HepG2 (cell line): ENCODE measurements around the gene DOK4. TPM values are rescaled to one million over a fixed set of nuclear protein-coding genes. Genes with fewer than 3 reads are reported as not detected.

Experiments
- ATAC-seq: fragments of 200-7000 bp; cut with Tn5 transposase; 3 replicates; pipeline ENCODE4 v1.9.1; 2020; ENCODE audit warnings: mild to moderate bottlenecking, moderate library complexity
- BruUV-seq: library from RNA; stranded (reverse); fragments of 400-500 nt; replicated peaks from 2 replicates; lab custom pipeline; 2021; lab: Mats Ljungman, UMichigan
- CTCF ChIA-PET: fragments of 300-600 bp; formaldehyde crosslinking; extraction: SDS; loops from one replicate; lab custom pipeline; 2021; ENCODE audit warnings: low total read pairs, inconsistent platforms, low intra/inter-chr PET ratio; lab: Yijun Ruan, JAX
- POLR2A ChIA-PET: fragments of 350-600 bp; sonication (Branson Sonifier 250); formaldehyde crosslinking; loops from one replicate; lab custom pipeline; 2020; ENCODE audit warnings: antibody characterized with exemption, inconsistent platforms; lab: Yijun Ruan, JAX
- DNase-seq: peaks from one replicate; pipeline ENCODE4 v3.0.0-alpha.2; 2015; ENCODE audit warnings: low spot score
- FAIRE-seq: peaks from 3 replicates; lab custom pipeline; 2011; peaks lifted over from hg19 to GRCh38; lab: Jason Lieb, UNC
- H2AFZ ChIP-seq: one replicate; pipeline ENCODE4 v1.6.1; 2011; ENCODE audit warnings: low read length, inconsistent platforms
- H3K27ac ChIP-seq: fragments of 300-600 bp; 3 replicates; pipeline ENCODE4 v1.8.0; 2011; ENCODE audit warnings: mixed run types, mild to moderate bottlenecking, mixed read lengths, low read length, inconsistent platforms; ENCODE audit not compliant: insufficient read depth; ENCODE audit errors: extremely low read length
- H3K27me3 ChIP-seq, 2 experiments: fragments of 200-600 bp in 1 of 2; 2 replicates in 1 of 2; 3 replicates in 1 of 2; pipeline versions ENCODE4 v1.6.0 to v1.8.0; 2011; ENCODE audit warnings: low read length in 2 of 2, mild to moderate bottlenecking in 2 of 2, moderate library complexity in 2 of 2, inconsistent platforms in 1 of 2; ENCODE audit not compliant: insufficient read depth in 2 of 2, control insufficient read depth in 1 of 2
- H3K36me3 ChIP-seq, 2 experiments: fragments of 200-600 bp in 1 of 2; replicated peaks in 1 of 2; 2 replicates in 1 of 2; 3 replicates in 1 of 2; pipeline versions ENCODE4 v1.5.1 to v1.8.0; 2011; ENCODE audit warnings: low read length in 2 of 2, inconsistent platforms in 1 of 2; ENCODE audit not compliant: insufficient read depth in 2 of 2, control insufficient read depth in 1 of 2
- H3K4me1 ChIP-seq: 2 replicates; pipeline ENCODE4 v1.5.1; 2012; ENCODE audit warnings: low read length, inconsistent platforms; ENCODE audit not compliant: insufficient read depth
- H3K4me2 ChIP-seq: 2 replicates; pipeline ENCODE4 v1.6.0; 2011; ENCODE audit warnings: low read depth, low read length, inconsistent platforms
- H3K4me3 ChIP-seq, 3 experiments: fragments of 200-600 bp in 1 of 3; sonication (generic), shearing (Covaris generic) in 1 of 3; replicated peaks in 1 of 3; 2 replicates each; pipeline ENCODE4 v1.5.1; 2011 to 2016; ENCODE audit warnings: low read length in 3 of 3, inconsistent platforms in 2 of 3, low read depth in 2 of 3, mild to moderate bottlenecking in 2 of 3, control low read depth in 1 of 3, mixed read lengths in 1 of 3; ENCODE audit not compliant: insufficient read depth in 1 of 3
- H3K79me2 ChIP-seq: one replicate; pipeline ENCODE4 v1.6.1; 2011; ENCODE audit warnings: low read length, inconsistent platforms; ENCODE audit not compliant: insufficient read depth
- H3K9ac ChIP-seq: 2 replicates; pipeline ENCODE4 v1.6.0; 2011; ENCODE audit warnings: mild to moderate bottlenecking, low read depth, low read length, inconsistent platforms; ENCODE audit not compliant: insufficient read depth
- H3K9me3 ChIP-seq: 2 replicates; pipeline ENCODE4 v1.5.1; 2012; ENCODE audit warnings: mild to moderate bottlenecking, low read length
- H4K20me1 ChIP-seq: 2 replicates; pipeline ENCODE4 v1.6.0; 2011; ENCODE audit warnings: inconsistent platforms, mild to moderate bottlenecking, low read length, moderate library complexity; ENCODE audit not compliant: insufficient read depth
- BHLHE40 ChIP-seq: IDR thresholded peaks from 2 replicates; pipeline ENCODE4 v1.6.1; 2011; ENCODE audit warnings: low read length, improper control_type of control experiment
- EP300 ChIP-seq, 3 experiments: sonication (generic) in 1 of 3; formaldehyde crosslinking in 1 of 3; IDR thresholded peaks; 2 replicates each; pipeline versions ENCODE4 v1.5.1 to v1.6.1; 2011 to 2020; ENCODE audit warnings: low read depth in 2 of 3, low read length in 2 of 3, borderline replicate concordance in 1 of 3, improper control_type of control experiment in 1 of 3, mild to moderate bottlenecking in 1 of 3, missing genetic modification reagents in 1 of 3, moderate library complexity in 1 of 3
- HDAC1 ChIP-seq: sonication (generic); formaldehyde crosslinking; IDR thresholded peaks from 2 replicates; pipeline ENCODE4 v1.5.1; 2020; ENCODE audit warnings: mild to moderate bottlenecking, missing genetic modification reagents
- HOXD1 ChIP-seq: sonication (generic); formaldehyde crosslinking; IDR thresholded peaks from 2 replicates; pipeline ENCODE4 v1.5.0; 2020; ENCODE audit warnings: missing genetic modification reagents
- KDM5B ChIP-seq: sonication (generic); formaldehyde crosslinking; IDR thresholded peaks from 2 replicates; pipeline ENCODE4 v1.4.0; 2020; ENCODE audit warnings: missing genetic modification reagents, mild to moderate bottlenecking, borderline replicate concordance
- NFKB2 ChIP-seq: sonication (generic); formaldehyde crosslinking; IDR thresholded peaks from 2 replicates; pipeline ENCODE4 v1.4.0; 2020; ENCODE audit warnings: missing genetic modification reagents, borderline replicate concordance
- PCBP1 ChIP-seq: fragments of 200-400 bp; formaldehyde crosslinking; IDR thresholded peaks from 2 replicates; pipeline ENCODE4 v1.6.1; 2017; ENCODE audit warnings: mild to moderate bottlenecking, low read depth, low read length, borderline replicate concordance
- PCBP2 ChIP-seq: fragments of 200-400 bp; formaldehyde crosslinking; optimal IDR thresholded peaks from 2 replicates; pipeline ENCODE3; 2018; ENCODE audit warnings: low read length, low read depth; ENCODE audit not compliant: poor library complexity, severe bottlenecking
- RBFOX2 ChIP-seq: fragments of 200-400 bp; formaldehyde crosslinking; IDR thresholded peaks from 2 replicates; pipeline ENCODE4 v1.6.1; 2017; ENCODE audit warnings: low read depth, mild to moderate bottlenecking, low read length
- SOX13 ChIP-seq, 3 experiments: fragments of 450-650 bp in 1 of 3; sonication (generic) in 1 of 3; formaldehyde crosslinking in 1 of 3; IDR thresholded peaks in 2 of 3; conservative IDR thresholded peaks in 1 of 3; 2 replicates each; pipeline versions ENCODE4 v1.5.0 to v1.6.1; 2016 to 2020; ENCODE audit warnings: antibody characterized with exemption in 1 of 3, mild to moderate bottlenecking in 1 of 3, missing compliant biosample characterization in 1 of 3, missing genetic modification reagents in 1 of 3, moderate library complexity in 1 of 3
- YEATS2 ChIP-seq: sonication (generic); formaldehyde crosslinking; IDR thresholded peaks from 2 replicates; pipeline ENCODE4 v1.4.0; 2020; ENCODE audit warnings: missing genetic modification reagents, borderline replicate concordance
- ZBTB38 ChIP-seq: sonication (generic); formaldehyde crosslinking; IDR thresholded peaks from 2 replicates; pipeline ENCODE4 v1.5.1; 2020; ENCODE audit warnings: mild to moderate bottlenecking, missing genetic modification reagents
- ZNF143 ChIP-seq: sonication (generic); formaldehyde crosslinking; IDR thresholded peaks from 2 replicates; pipeline ENCODE4 v1.4.0; 2020; ENCODE audit warnings: missing genetic modification reagents
- WGBS: methylation state at CpG from one replicate; pipeline ENCODE4 v1.1.6; 2017; ENCODE audit warnings: low lambda C conversion rate; 5-methylcytosine and 5-hydroxymethylcytosine counted together
- in situ Hi-C: cut with HindIII; loops from 2 replicates; pipeline ENCODE4 v1.10.0; 2017; ENCODE audit warnings: low pct_unique_long_range_greater_than_20kb; ENCODE audit not compliant: extremely low pct_ligation_motif_present
- intact Hi-C: fragments of 100-400 bp; cut with micrococcal nuclease; formaldehyde crosslinking; loops from one replicate; pipeline ENCODE4 v1.10.0; 2022; ENCODE audit not compliant: unreplicated experiment
- polyA plus RNA-seq, 8 experiments: library from polyadenylated mRNA; depleted of rRNA in 3 of 8; stranded (reverse) in 7 of 8; unstranded in 1 of 8; fragments of >200 nt; fragmentation: Illumina TruSeq in 4 of 8; extraction: Trizol in 4 of 8; gene quantifications; 2 replicates each; pipeline versions ENCODE4 v1.2.1 to v1.2.3, GENCODE V29; 2011 to 2016; ENCODE audit warnings: low read depth in 4 of 8, missing spikeins in 1 of 8, mixed read lengths in 1 of 8; ENCODE audit not compliant: insufficient read depth in 1 of 8
- total RNA-seq, 5 experiments: library from RNA; depleted of rRNA; stranded (reverse); fragments of >200 nt; fragmentation: Illumina TruSeq; extraction: Trizol; gene quantifications; 2 replicates each; pipeline ENCODE4 v1.2.3, GENCODE V29; 2016; ENCODE audit warnings: low read depth in 1 of 5
- TF ChIP-seq, protein P1 (sequence below): sonication (generic); formaldehyde crosslinking; IDR thresholded peaks from 2 replicates; pipeline ENCODE4; 2020; ENCODE audit warnings: missing genetic modification reagents, mild to moderate bottlenecking, borderline replicate concordance
- TF ChIP-seq, protein P2 (sequence below): sonication (generic); formaldehyde crosslinking; IDR thresholded peaks from 2 replicates; pipeline ENCODE4 v1.4.0; 2020; ENCODE audit warnings: missing genetic modification reagents

DOK4 gene
- total and polyA plus RNA-seq, 2 of the 13 experiments (the other 11 are each of a cell fraction or from before 2014, with no cell fraction given) = 52.7 to 70.0 TPM

DNA sequence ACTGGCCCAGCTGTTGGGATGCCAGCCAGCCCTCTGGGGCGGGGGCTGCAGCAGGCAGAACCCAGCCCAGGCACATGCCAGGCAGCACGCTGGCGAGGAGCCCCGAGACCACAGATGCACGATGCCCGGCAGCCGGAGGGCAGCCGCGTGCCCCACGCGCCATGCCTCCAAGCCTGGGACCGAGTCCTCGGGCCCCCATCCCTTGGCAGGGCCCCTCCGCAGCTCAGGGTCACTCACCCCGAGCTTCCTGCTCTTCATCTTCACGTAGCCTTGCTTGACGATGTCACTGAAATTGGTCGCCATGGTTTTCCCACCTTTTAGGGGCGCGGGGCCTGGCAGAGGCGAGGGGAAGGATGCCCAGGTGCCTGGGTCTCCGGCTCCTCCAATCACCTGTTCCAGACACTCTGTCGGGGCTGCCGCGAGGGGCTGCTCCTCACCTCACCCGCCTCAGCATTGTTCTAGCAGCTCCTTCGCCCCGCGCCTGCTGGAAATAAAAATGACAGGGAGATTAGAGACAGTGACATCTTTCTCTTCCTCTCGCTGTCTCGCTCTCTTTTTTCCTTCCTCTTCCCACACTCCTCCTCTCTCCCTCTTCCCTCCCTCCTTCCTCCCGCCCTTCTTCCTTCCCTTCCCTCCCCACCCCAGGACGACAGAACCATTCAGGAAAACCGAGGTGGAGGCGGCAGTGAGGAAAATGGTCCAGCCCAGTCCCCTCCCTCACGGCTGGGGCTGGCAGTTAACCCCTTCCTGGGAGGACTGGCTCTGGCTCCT is 6.9 kb downstream of the DOK4 start:
- peak overlapping the region; percentile 28 to 64 (median 52); a peak in 5 of 6 replicates for H3K4me3 ChIP-seq
- intact Hi-C loops (no loop called here), in situ Hi-C loops (loop anchor here (5.0 kb wide), 1 partner anchor 38 kb away; no protein-coding TSS in a partner anchor)
- DNase-seq (peak; percentile 60), FAIRE-seq (peak; percentile 98), ATAC-seq (peak; percentile 12)
- peak overlapping the region; percentile 79 for H3K27ac ChIP-seq
- peak overlapping the region; percentile 93 for H3K4me2 ChIP-seq
- H3K36me3 ChIP-seq = peaks cover 9 to 10% of the 10 kb centered on the region in 2 experiments; a peak in 4 of 5 replicates
- H3K4me1 ChIP-seq = peaks cover 87% of the 10 kb centered on the region
- H4K20me1 ChIP-seq = peaks cover 8% of the 10 kb centered on the region; the same call in 1 of the 2 replicates
- H3K9me3 ChIP-seq = no peaks in the 10 kb centered on the region
- BruUV-seq = no TSS peak
- 61% methylated on average over 25 of the region's 36 CpGs for WGBS
- ChIA-PET CTCF (no interaction called here), POLR2A (interaction anchor here (0.6 to 5.6 kb wide), 16 partner anchors 7 to 293 kb away, joined by 3 to 147 read pairs (median 4); partner anchors contain the start of genes CIAPIN1, COQ9, CX3CL1 and POLR2C)
- H2AFZ ChIP-seq = no peak overlapping the region
- peaks cover 25% of the 10 kb centered on the region for H3K79me2 ChIP-seq
- H3K27me3 ChIP-seq = no peaks in the 10 kb centered on the region
- peak overlapping the region; percentile 50; the same call in 1 of the 2 replicates for H3K9ac ChIP-seq
- TF ChIP-seq YEATS2 (CRISPR knock-in tag) = peak; percentile 34; the same call in 1 of the 2 replicates
- peak; percentile 6; the same call in 1 of the 2 replicates for TF ChIP-seq HDAC1 (CRISPR knock-in tag)
- TF ChIP-seq PCBP1 = peak; percentile 51
- 0 out of 4 replicates have a peak, but pooled peaks of 1 of the 2 experiments have one; percentile 7 for TF ChIP-seq EP300 (IDR thresholded peaks at IDR 0.05; ENCODE audit: low read depth in 2 of 2, low read length in 2 of 2)
- no peak for TF ChIP-seq EP300 (CRISPR knock-in tag; IDR thresholded peaks at IDR 0.05; ENCODE audit: borderline replicate concordance)
- 0 out of 2 replicates have a peak, but pooled peaks have one; percentile 10 for TF ChIP-seq SOX13 (IDR thresholded peaks at IDR 0.05)
- TF ChIP-seq SOX13 (CRISPR knock-in tag; conservative IDR thresholded peaks at IDR 0.05 in 1 of 2, IDR thresholded peaks at IDR 0.05 in 1 of 2) = no peak; a peak in 1 of 4 replicates
- TF ChIP-seq HOXD1 = peak; percentile 52; the same call in 1 of the 2 replicates
- TF ChIP-seq RBFOX2 = peak; percentile 63
- peak; percentile 52; the same call in 1 of the 2 replicates for TF ChIP-seq BHLHE40
- TF ChIP-seq ZBTB38 (CRISPR knock-in tag) = peak; percentile 68
- peak; percentile 95 for TF ChIP-seq PCBP2
- TF ChIP-seq, protein P1, sequence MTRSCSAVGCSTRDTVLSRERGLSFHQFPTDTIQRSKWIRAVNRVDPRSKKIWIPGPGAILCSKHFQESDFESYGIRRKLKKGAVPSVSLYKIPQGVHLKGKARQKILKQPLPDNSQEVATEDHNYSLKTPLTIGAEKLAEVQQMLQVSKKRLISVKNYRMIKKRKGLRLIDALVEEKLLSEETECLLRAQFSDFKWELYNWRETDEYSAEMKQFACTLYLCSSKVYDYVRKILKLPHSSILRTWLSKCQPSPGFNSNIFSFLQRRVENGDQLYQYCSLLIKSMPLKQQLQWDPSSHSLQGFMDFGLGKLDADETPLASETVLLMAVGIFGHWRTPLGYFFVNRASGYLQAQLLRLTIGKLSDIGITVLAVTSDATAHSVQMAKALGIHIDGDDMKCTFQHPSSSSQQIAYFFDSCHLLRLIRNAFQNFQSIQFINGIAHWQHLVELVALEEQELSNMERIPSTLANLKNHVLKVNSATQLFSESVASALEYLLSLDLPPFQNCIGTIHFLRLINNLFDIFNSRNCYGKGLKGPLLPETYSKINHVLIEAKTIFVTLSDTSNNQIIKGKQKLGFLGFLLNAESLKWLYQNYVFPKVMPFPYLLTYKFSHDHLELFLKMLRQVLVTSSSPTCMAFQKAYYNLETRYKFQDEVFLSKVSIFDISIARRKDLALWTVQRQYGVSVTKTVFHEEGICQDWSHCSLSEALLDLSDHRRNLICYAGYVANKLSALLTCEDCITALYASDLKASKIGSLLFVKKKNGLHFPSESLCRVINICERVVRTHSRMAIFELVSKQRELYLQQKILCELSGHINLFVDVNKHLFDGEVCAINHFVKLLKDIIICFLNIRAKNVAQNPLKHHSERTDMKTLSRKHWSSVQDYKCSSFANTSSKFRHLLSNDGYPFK (CRISPR knock-in tag) = no peak
- TF ChIP-seq, protein P2, sequence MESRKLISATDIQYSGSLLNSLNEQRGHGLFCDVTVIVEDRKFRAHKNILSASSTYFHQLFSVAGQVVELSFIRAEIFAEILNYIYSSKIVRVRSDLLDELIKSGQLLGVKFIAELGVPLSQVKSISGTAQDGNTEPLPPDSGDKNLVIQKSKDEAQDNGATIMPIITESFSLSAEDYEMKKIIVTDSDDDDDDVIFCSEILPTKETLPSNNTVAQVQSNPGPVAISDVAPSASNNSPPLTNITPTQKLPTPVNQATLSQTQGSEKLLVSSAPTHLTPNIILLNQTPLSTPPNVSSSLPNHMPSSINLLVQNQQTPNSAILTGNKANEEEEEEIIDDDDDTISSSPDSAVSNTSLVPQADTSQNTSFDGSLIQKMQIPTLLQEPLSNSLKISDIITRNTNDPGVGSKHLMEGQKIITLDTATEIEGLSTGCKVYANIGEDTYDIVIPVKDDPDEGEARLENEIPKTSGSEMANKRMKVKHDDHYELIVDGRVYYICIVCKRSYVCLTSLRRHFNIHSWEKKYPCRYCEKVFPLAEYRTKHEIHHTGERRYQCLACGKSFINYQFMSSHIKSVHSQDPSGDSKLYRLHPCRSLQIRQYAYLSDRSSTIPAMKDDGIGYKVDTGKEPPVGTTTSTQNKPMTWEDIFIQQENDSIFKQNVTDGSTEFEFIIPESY (CRISPR knock-in tag) = 0 out of 2 replicates have a peak, but pooled peaks have one; percentile 25
- TF ChIP-seq NFKB2 (CRISPR knock-in tag) = peak; percentile 11; the same call in 1 of the 2 replicates
- 0 out of 2 replicates have a peak, but pooled peaks have one; percentile 26 for TF ChIP-seq ZNF143 (CRISPR knock-in tag)
- TF ChIP-seq KDM5B (CRISPR knock-in tag) = peak; percentile 11; the same call in 1 of the 2 replicates
